KOPT-K1 (cell line): ENCODE measurements around the gene IL6R.
"Not testable (repeated sequence)": the region's sequence is repeated elsewhere in the genome, so short reads cannot be mapped to it uniquely, and the experiment has no call there.

Experiments
- H3K27ac ChIP-seq: fragments of 200-600 bp; sonication (generic); 2 replicates; pipeline ENCODE4 v1.5.1; 2016; ENCODE audit warnings: antibody characterized with exemption, mild to moderate bottlenecking, low read depth, low read length; ENCODE audit not compliant: poor library complexity, severe bottlenecking
- H3K36me3 ChIP-seq: fragments of 200-600 bp; sonication (generic); 2 replicates; pipeline ENCODE4 v1.5.1; 2017; ENCODE audit warnings: antibody characterized with exemption, mild to moderate bottlenecking, low read length, moderate library complexity; ENCODE audit not compliant: insufficient read depth
- H3K9me3 ChIP-seq: fragments of 200-600 bp; sonication (generic); 2 replicates; pipeline ENCODE4 v1.5.1; 2017; ENCODE audit warnings: antibody characterized with exemption, low read length, mild to moderate bottlenecking; ENCODE audit not compliant: insufficient read depth, poor library complexity, severe bottlenecking

The IL6R gene

DNA sequence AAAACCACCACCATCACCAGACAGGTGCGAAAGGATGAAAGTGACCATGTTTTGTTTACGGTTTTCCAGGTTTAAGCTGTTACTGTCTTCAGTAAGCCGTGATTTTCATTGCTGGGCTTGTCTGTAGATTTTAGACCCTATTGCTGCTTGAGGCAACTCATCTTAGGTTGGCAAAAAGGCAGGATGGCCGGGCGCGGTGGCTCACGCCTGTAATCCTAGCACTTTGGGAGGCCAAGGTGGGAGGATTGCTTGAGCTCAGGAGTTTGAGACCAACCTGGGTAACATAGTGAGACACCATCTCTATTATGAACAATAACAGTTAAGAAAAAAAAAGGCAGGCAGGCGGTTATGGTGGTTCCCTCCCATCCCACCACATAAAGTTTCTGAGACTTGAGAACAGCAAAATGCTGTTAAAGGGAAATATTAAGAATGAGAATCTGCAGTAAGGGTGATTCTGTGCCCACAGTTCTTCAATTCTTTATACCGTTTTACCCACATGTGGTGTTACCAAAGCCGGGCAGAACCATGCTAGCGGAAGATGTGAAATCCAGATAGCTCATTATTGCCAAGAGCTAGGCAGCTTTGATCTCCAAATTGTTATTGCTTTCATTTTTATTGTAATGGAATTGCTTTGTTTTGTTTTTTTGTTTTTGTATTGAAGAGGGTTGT is 62.4 kb downstream of the IL6R start:
- Histone ChIP-seq H3K36me3 (no peaks in the 10 kb centered on the region), H3K27ac (peak overlapping the region; percentile 73), H3K9me3 (no peaks in the 10 kb centered on the region)

DNA sequence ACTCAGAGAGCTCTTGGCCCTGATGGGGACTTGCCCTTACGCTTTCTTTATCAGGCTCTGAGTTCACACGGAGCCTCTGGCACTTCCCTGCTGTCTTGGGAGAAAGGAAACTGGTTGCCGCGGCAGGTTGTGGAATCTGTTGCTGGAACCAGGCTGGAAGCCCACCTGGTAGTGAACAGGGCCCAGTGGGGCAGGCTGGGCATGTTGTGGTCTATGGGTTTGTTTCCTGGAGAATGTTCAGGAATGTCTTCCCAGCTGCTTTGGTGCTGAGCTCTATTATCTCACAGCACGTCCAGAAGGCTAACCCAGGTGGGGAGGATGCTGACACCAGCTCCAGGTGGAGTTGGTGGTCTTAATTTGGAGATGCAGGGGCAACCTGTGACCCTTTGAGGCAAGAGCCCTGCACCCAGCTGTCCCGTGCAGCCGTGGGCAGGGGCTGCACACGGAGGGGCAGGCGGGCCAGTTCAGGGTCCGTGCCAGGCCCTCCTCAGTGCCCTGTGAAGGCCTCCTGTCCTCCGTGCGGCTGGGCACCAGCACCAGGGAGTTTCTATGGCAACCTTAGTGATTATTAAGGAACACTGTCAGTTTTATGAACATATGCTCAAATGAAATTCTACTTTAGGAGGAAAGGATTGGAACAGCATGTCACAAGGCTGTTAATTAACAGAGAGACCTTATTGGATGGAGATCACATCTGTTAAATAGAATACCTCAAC is 63.5 kb downstream of the IL6R start:
- no peaks in the 10 kb centered on the region for H3K36me3 ChIP-seq
- no peaks in the 10 kb centered on the region for H3K9me3 ChIP-seq
- peak overlapping the region; percentile 5 for H3K27ac ChIP-seq

DNA sequence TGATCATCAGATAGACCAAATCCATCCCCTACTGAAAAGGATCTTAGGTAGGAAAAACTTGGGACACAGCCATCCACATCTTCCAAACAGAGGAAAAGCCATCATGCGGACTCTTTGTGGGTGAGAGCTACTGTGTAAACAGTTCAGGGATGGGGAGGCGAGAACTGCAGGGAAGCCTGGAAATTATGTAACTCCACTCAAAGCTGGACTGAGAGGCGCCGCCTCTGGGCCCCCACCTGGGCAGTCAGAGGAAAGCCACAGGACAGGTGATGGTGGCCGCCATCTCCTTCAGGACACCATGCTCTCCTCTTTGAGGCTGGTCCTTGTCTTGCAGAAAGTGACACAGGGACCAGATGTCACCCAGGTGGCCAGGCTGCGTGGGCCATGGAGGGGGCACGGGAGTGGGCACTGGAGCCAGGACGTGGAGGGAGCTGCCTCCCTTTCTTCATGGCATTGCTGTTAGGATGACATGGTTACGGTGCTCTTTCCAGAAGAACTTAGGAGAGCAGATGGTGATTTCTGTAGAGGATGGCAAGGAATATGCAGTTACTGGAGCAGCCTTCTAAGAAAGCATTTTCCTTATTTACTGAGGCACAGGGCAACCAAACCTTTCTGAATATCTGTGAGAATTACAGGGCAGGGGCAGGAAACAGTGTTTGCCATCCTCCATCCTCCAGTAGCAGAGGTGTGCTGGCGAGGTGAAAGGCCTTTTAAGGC is 64.9 kb downstream of the IL6R start:
- Histone ChIP-seq H3K9me3 (no peaks in the 10 kb centered on the region), H3K36me3 (no peaks in the 10 kb centered on the region), H3K27ac (no peak overlapping the region)

DNA sequence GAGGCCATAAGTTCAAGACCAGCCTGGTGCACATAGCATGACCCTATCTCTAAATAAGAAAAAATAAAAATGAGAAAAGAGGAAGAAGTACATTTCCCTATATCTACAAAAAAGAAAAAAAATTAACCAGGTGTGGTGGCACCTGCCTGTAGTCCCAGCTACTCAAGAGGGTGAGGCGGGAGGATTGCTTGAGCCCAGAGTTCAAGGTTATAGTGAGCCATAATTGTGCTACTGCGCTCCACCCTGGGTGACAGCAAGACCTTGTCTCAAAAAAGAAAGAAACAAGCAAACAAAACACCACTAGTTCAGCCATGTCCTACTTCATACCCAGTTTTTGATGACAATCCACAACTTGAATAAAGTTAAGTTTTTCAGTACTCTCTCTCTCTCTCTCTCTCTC is 66.2 kb downstream of the IL6R start:
- Histone ChIP-seq H3K36me3 (no peaks in the 10 kb centered on the region), H3K27ac (no peak overlapping the region), H3K9me3 (no peaks in the 10 kb centered on the region)

DNA sequence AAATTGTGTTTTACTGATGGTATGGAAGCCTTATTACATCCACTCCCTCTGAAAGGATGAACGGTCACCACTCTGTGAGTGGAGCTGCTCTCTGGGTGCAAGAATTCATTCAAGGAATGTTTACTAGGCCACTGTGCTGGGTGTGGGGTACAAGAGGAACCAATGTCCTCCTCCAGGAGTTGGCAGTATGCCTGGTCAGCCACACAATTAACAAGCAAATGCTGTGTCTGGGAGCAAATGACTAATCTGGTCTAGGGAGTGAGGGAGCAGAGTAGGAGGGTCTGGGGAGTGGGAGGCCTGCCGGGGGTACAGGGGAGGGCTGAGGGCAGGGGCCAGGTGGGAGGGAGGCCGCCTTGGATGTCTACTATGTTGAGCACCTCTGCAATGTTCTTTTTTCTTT is 69.7 kb downstream of the IL6R start:
- H3K27ac ChIP-seq: no peak overlapping the region
- no peaks in the 10 kb centered on the region for H3K36me3 ChIP-seq
- no peaks in the 10 kb centered on the region for H3K9me3 ChIP-seq

DNA sequence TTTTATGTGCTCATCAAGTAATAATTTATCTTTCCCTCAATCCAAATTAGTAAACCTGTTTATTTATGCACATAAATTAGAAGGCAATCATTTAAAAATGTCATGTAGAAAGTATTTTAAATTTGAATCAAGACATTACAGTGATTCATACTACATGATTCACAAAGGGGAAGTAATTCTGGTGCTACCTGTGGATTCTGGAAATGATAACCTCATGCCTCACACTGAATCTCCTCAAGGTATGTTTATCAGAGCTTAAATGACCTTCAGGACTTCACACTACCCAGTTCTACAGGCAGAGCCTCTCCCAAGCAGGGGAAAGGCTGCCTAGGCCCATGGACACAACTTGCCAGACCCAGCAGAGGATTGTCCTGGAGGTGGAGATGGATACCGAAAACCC is 71.6 kb downstream of the IL6R start:
- Histone ChIP-seq H3K9me3 (no peaks in the 10 kb centered on the region), H3K27ac (no peak overlapping the region), H3K36me3 (no peaks in the 10 kb centered on the region)

DNA sequence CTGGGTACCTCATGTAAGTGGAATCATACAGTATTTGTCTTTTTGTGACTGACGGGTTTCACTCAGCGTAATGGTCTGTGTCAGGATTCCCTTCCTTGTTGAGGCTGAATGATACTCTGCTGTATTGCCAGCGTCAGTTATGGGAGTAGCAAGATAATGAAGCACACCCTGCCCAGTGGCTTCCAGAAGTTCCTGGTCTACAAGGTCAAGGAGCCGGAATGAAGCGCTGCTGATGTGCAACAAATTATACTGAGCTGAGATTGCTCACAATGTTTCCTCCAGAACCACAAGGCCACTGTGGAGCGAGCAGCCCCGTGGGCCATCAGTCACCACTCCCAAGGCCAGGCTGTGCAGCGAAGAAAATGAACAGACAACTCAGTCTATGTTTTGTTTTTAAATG is 72.9 kb downstream of the IL6R start:
- no peaks in the 10 kb centered on the region for H3K9me3 ChIP-seq
- no peaks in the 10 kb centered on the region for H3K36me3 ChIP-seq
- no peak overlapping the region for H3K27ac ChIP-seq

DNA sequence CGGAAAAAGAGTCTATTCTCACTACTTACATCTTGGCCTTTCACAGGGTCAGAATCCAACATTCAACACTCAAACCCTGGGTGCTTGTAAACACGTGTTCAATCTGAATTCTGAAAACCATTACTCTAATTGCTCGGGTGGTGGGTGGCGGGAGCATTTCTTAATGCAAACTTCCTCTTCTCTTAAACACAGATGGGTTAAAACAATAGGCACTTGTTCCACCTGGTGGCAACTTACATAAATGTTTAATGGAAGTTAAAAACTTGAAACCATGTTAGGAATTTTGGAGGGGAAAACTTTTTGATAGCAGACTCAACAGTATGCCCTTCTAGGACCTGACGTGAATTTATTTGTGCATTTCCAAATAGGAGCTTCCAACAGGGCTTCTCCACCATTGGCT is 73.5 kb downstream of the IL6R start:
- no peak overlapping the region for H3K27ac ChIP-seq
- no peaks in the 10 kb centered on the region for H3K36me3 ChIP-seq
- H3K9me3 ChIP-seq: no peaks in the 10 kb centered on the region

DNA sequence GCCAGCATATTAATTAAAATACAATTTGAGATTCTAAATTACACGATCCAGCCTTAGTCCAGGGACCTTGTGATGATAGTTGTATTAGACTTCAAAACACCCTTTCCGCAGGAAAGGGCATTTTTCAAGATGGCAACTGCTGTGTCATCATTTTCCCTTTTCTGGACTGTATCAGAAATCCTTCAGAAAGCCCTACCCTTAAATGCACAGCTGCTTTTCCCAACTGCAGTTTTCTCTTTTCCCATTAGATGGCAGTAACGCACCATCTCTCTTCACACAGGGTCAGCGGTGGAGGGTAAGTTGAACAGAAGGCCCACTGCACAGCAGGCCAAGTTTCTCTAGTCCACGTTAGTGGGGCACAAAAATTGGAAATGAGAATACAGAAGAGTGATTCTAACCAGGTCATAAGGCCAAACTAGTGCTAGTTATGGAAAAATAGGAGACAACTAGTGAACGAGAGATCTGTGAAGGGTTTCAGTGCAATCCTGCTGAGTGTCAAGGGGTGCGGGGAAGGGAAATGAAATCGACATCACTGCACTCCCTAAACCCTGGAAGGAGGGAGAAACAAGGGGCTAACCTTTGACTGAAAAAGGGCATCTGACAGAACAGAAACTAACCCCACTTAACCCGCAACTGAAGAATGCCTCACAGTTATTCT is 74.8 kb downstream of the IL6R start:
- Histone ChIP-seq H3K9me3 (no peaks in the 10 kb centered on the region), H3K27ac (no peak overlapping the region), H3K36me3 (no peaks in the 10 kb centered on the region)

DNA sequence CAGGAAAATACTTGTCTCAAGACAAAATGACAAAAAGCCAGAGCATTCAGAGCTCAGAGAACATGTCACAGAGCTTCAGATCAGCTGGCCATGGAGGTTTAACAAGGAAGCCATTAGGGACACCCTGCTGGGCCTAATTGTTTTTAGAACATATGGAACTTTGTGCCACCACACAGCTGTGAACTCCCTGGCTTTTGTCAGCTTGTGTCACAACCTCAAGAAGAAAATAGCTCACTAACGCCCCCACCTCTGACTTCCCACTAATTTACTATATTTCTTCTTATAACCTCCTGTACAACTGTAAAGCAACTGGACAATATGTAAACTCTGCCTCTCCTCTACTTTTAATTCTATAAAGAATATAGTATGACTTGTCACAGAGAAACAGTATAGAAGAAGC is 75.9 kb downstream of the IL6R start:
- Histone ChIP-seq H3K9me3 (no peaks in the 10 kb centered on the region), H3K27ac (no peak overlapping the region), H3K36me3 (no peaks in the 10 kb centered on the region)

DNA sequence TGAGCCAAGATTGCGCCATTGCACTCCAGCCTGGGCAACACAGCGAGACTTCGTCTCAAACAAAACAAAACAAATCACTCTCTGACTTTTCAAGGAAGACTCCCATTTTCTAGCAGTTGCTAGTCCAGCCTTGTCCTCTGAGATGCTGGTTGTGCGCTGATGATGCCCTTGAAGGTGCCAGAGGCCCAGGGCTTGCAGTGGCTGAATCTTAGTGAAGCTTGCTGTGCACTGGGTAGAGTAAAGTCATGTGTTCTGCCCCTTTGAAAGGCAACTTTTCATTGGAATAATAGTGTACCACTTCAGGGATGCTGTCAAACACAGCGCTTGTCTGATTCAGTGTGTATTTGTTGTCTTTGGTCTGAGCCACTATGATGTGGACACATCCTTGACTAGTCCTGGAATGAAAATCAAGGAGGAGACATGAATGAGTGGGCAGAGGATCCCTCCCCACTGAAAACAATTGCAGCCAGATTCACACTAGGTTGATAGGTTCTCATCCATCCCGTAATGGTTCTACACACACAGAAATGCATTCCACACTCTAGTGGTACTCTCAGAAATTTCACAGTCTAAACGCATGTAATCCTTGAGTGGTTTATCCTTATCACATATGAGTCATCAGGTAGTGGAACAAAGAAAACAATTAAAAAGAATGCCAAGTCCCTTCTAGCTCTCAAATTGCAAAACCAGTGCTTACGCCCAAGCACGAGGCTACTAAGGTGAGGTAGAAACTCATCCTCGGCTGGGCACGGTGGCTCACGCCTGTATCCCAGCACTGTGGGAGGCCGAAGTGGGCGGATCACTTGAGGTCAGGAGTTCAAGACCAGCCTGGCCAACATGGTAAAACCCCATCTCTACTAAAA is 79.0 kb downstream of the IL6R start:
- Histone ChIP-seq H3K36me3 (no peaks in the 10 kb centered on the region), H3K9me3 (no peaks in the 10 kb centered on the region), H3K27ac (no peak overlapping the region)

DNA sequence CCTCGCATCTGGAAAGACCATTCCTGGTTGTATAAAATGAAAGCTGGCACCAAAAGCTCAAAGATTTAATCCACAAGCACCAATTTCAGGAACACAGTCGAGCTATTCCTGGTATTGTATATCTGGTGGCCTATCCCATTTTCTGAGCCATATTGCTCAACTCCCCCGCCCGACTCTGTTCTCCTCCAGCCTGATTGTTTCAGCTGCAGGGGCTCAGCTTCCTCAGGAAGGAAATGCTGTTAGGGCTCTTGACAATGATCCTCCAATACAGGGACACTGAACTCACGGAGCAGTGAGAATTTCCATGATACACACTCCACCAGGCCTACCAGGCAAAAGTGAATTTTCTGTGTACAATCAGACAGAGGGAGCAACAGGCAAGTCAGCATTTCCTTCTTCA is 80.0 kb downstream of the IL6R start:
- Histone ChIP-seq H3K9me3 (no peaks in the 10 kb centered on the region), H3K36me3 (no peaks in the 10 kb centered on the region), H3K27ac (no peak overlapping the region)

DNA sequence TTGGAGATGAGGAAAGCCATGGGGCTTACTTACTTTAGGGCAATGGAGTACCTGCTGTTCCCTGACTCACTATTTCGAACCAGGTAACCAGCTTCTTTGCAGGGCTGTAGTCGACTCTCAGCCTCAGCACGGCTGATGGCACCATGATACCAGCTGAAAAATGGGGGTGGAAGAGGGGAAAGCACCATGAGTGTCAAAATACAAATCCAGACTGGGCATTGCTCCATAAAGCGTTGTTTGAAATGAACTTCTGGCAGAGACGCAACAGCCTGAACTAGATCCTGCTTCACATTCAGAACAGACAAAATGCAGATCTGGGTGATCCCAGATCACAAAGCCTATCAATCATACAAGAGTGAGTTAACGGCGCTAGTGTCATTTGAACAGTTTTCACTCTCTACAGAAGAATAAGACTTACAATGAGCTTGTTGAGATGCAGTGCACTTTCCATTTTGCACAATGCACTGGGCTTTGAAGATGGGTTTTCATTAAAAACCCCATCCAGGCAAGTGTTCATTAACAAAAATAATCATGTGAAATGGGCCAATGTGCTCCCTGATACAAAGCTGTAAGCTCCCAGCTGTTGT is 80.9 kb downstream of the IL6R start:
- no peak overlapping the region for H3K27ac ChIP-seq
- no peaks in the 10 kb centered on the region for H3K9me3 ChIP-seq
- H3K36me3 ChIP-seq: no peaks in the 10 kb centered on the region

DNA sequence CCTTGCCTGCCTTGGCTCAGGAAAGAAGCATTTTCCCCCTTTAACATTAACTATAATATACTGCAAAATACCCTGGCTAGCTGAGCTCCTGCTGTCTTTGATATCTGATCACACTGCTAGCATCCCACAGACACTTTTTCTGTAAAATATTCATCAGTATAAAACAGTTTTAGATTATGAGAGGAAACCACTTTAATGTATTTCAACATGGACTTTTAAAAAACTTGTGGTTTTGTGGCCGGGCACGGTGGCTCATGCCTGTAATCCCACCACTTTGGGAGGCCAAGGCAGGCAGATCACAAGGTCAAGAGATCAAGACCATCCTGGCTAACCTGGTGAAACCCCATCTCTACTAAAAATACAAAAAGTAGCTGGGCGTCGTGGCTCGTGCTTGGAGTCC is 81.6 kb downstream of the IL6R start:
- H3K9me3 ChIP-seq, H3K36me3 ChIP-seq, H3K27ac ChIP-seq: not testable (repeated sequence)
